SW 1271 (cell line): ENCODE measurements around the gene EPM2A.

Source experiments
- DNase-seq, 2 experiments: peaks; one replicate each; lab custom pipeline; 2025; lab: John Stamatoyannopoulos, UW

EPM2A gene

GRCh38 chr6:145670311-145670710, 65.0 kb downstream of the EPM2A start:
- DNase-seq: no peak

GRCh38 chr6:145669627-145670034, 65.7 kb downstream of the EPM2A start:
- peak in 1 of 2 experiments; percentile 66 for DNase-seq

DNA sequence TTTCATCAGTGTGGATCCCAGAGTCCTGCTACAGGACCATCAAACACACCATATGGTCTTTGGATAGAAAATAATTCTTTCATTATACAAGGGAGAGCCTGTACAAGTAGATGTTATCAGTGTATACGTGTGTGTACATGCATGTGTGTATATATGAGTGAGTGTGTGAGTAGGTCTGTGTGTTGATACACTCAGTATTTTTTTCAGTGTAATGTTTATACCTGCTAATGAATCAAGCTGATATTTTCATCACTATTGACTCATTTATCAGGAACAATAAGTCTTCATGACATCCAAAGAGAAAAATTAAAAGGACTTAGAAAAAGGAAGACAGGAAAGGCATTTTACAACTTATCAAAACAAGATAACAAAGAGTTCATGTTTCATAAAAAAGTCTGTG, 66.5 kb downstream of the EPM2A start:
- no peak for DNase-seq

- no peak for DNase-seq
Measured at GRCh38 chr6:145660676-145661075, 74.6 kb downstream of the EPM2A start.

- DNase-seq: no peak
Measured at GRCh38 chr6:145656128-145656527, 79.2 kb downstream of the EPM2A start.

DNA sequence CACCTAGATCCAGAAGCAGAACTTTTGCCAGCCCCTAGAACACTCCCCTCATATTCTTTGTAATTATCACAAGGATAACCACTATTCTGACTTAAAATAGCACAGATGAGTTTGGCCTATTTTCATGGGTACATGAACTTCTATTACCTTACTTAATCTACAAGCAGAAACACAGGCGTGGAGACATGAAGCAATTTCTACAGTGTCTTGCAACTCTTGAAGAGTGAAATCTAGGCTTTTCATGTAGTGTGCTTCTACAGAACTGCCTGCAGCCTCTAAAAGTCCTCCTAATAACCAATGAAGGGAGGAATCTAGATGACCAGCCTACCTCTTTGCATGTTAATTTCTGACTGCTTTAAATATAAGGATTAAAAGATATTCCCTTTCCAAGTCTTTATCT, 82.7 kb downstream of the EPM2A start:
- no peak for DNase-seq

DNA sequence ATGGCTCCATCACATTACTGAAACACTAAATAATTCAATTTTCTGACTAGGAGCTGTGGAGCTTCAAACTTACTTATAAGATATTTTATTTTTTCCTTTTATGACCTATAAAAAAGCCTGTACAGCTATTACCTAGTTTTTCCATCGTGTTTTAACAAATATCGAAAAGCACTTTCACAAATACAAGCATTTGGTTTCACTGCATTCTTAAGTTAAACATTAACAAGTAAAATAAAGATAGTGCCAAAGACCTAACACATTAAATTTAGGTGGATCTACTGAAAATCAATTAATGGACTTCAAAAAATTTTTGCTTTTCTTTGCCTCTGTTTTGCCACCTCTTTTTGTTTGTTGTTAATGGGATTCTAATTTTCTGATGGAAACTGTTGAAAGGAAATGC, 83.3 kb downstream of the EPM2A start:
- no peak for DNase-seq

- DNase-seq: no peak
Measured at GRCh38 chr6:145648149-145648548, 87.2 kb downstream of the EPM2A start.

GRCh38 chr6:145647602-145648001, 87.7 kb downstream of the EPM2A start:
- DNase-seq: no peak

GRCh38 chr6:145643760-145644159, 91.6 kb downstream of the EPM2A start:
- DNase-seq: no peak

GRCh38 chr6:145633981-145634627, 101.2 kb downstream of the EPM2A start:
- DNase-seq: peak; percentile 24 to 69

DNA sequence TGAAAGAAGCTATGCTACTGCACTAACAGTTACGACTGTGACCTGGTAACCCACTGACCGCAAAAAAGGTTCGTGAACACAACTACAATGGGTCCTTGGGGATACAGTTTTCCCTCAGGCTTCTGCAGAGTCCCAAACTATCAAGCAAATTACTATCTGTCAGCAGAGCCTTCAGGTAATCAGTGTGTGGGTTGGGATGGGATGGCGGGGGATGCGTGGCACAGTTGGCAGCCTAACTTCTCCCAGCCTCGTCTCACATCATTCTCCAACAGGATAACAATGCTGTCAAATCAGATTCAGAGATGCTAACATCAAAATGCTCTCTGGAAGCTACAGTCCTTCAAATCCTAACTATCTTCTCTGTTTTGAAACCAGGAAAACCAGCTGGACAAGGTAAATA, 102.3 kb downstream of the EPM2A start:
- no peak for DNase-seq

DNA sequence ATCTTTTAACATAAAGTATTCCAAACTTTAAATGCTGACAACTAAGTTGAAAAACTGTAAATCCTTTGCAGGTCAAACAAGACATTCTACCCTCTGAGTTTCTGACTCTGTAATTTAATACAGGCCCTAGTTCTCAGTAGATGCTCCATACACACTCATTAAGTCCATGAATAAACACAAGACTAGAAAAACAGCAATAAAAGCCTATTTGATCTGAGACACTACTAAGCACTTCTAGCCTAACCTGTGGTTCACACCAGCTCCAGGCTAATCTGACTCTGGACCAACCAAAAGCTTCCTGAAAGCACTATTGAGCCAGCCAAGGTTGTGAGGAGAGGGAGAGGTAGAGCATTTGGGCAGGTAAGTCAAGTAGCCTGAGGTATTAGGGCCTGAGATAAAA, 103.9 kb downstream of the EPM2A start:
- no peak for DNase-seq

- no peak for DNase-seq
Measured at GRCh38 chr6:145630598-145630997, 104.7 kb downstream of the EPM2A start.

GRCh38 chr6:145629478-145629877, 105.8 kb downstream of the EPM2A start:
- DNase-seq: no peak

GRCh38 chr6:145627451-145627850, 107.9 kb downstream of the EPM2A start:
- DNase-seq: no peak

GRCh38 chr6:145626857-145627256, 108.5 kb downstream of the EPM2A start:
- no peak for DNase-seq

DNA sequence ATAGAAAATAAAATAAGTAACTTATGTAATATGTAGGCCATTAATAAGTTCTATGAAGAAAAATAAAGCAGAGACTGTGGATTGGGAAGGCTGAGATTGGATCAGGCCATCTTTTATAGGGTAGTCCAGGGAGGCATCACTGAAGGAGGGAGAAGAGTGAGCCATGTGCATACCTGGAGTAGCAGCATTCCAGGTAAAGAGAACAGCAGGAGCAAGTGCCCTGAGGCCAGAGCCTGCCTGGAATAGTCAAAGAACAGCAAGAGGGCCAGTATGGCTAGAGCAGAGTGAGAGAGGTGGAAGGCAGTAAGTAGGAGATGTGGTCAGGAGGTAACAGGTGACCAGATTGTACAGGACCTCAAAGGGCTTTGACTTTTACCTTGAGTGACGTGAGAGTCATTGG, 112.1 kb downstream of the EPM2A start:
- no peak for DNase-seq

DNA sequence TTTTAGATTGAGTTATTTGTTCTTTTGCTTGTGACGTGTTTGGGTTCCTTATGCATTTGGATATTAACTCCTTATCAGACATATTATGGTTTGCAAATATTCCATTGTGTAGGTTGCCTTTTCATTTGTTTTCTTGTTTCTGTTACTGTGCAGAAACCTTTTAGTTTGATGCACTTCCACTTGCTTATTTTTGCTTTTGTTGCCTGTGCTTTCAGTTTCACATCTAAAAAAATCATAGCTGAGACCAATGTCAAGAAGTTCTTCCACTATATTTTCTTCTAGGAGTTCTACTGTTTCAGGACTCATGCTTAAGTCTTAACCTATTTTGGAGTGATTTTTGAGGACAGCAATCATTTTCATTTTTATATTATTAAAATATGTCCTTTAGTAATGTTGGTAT, 113.5 kb downstream of the EPM2A start:
- DNase-seq: no peak

- DNase-seq: no peak
Measured at GRCh38 chr6:145620088-145620487, 115.2 kb downstream of the EPM2A start.

DNA sequence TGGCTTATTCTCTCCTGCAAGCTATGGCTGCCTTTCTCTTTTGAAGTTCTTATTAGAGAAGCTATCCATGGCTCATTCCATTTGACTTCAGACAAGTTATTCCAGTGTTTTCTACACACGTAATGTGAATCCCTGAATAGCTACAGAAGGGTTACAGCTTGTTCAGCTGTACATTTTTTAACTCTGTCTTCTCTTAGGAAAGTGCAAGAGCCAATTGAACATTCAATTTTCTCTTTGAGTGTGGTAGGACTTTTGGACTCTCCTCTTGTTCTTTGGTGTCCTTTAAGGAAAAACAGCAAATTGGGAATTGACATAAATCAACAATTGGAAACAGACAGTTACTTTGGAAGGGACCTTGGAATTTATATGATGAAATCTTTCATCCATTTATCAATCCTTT, 125.8 kb downstream of the EPM2A start:
- DNase-seq: no peak

- no peak for DNase-seq
Measured at GRCh38 chr6:145608850-145609249, 126.5 kb downstream of the EPM2A start.

DNA sequence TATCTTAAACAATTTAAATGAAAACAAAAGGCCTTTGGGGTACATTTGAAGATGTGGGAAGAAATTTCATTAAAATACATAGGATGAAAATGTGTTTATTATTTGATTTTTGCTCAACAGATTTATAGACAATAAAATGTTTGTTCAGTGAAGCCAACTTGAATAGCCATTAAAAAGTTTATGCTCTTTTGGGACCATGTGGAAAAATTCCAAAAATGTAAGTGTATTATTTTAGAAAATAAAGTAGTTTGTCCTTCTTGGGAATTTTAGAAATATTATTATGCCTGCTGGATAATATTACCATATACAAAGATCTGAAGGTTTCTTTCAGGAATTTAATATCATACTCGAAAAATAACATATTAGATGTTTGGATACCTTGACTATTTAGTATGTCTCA, 131.3 kb downstream of the EPM2A start:
- no peak for DNase-seq

- no peak for DNase-seq
Measured at GRCh38 chr6:145603424-145603833, 131.9 kb downstream of the EPM2A start.
